ENCODE measurements around the gene SLC6A12. TPM values are rescaled to one million over a fixed set of nuclear protein-coding genes. Genes with fewer than 3 reads are reported as not detected.

The SLC6A12 gene
- total RNA-seq, 1 donor from 2014 or later: not detected

- no peak for TF ChIP-seq CTCF (IDR thresholded peaks at IDR 0.05)
- TF ChIP-seq POLR2A (IDR thresholded peaks at IDR 0.05): no peak
- no peak for TF ChIP-seq POLR2AphosphoS5 (IDR thresholded peaks at IDR 0.05; ENCODE audit: insufficient read depth in 1 of 2, low read depth in 1 of 2)
- DNase-seq (ENCODE audit: extremely low spot score in 2 of 2): no peak
- intact Hi-C loops (cut with DNase I): no loop called here
- H3K27me3 ChIP-seq: no peaks in the 10 kb centered on the region
- H3K27ac ChIP-seq: no peak overlapping the region
- H3K36me3 ChIP-seq: no peaks in the 10 kb centered on the region
- H3K4me3 ChIP-seq: no peak overlapping the region
- H3K9me3 ChIP-seq: no peaks in the 10 kb centered on the region
- H3K4me1 ChIP-seq: peaks cover 9% of the 10 kb centered on the region
These were observed 36.5 kb downstream of the SLC6A12 start for GRCh38 chr12:177336-177979.

GRCh38 chr12:176321-177181, 37.4 kb downstream of the SLC6A12 start:
- H3K27ac ChIP-seq: no peak overlapping the region
- intact Hi-C loops (cut with DNase I): no loop called here
- no peaks in the 10 kb centered on the region for H3K36me3 ChIP-seq
- no peaks in the 10 kb centered on the region for H3K9me3 ChIP-seq
- TF ChIP-seq CTCF (IDR thresholded peaks at IDR 0.05) (no peak), POLR2A (IDR thresholded peaks at IDR 0.05) (no peak), POLR2AphosphoS5 (IDR thresholded peaks at IDR 0.05; ENCODE audit: insufficient read depth in 1 of 2, low read depth in 1 of 2) (no peak)
- no peaks in the 10 kb centered on the region for H3K27me3 ChIP-seq
- DNase-seq (ENCODE audit: extremely low spot score in 2 of 2): no peak
- no peak overlapping the region for H3K4me3 ChIP-seq
- H3K4me1 ChIP-seq: peaks cover 9% of the 10 kb centered on the region

- Histone ChIP-seq H3K27ac (no peak overlapping the region), H3K4me3 (no peak overlapping the region), H3K36me3 (no peaks in the 10 kb centered on the region), H3K9me3 (no peaks in the 10 kb centered on the region), H3K27me3 (no peaks in the 10 kb centered on the region), H3K4me1 (peaks cover 9% of the 10 kb centered on the region)
- no peak for DNase-seq (ENCODE audit: extremely low spot score in 2 of 2)
- TF ChIP-seq POLR2A (IDR thresholded peaks at IDR 0.05): no peak
- intact Hi-C loops (cut with DNase I): no loop called here
These were observed 38.2 kb downstream of the SLC6A12 start for GRCh38 chr12:175759-176158.

GRCh38 chr12:175250-175649, 38.7 kb downstream of the SLC6A12 start:
- Histone ChIP-seq H3K4me3 (no peak overlapping the region), H3K27me3 (no peaks in the 10 kb centered on the region), H3K27ac (no peak overlapping the region), H3K36me3 (no peaks in the 10 kb centered on the region), H3K9me3 (no peaks in the 10 kb centered on the region), H3K4me1 (peaks cover 9% of the 10 kb centered on the region)
- TF ChIP-seq POLR2A (IDR thresholded peaks at IDR 0.05): no peak
- TF ChIP-seq POLR2AphosphoS5 (IDR thresholded peaks at IDR 0.05; ENCODE audit: insufficient read depth in 1 of 2, low read depth in 1 of 2): no peak
- DNase-seq (ENCODE audit: extremely low spot score in 2 of 2): no peak
- intact Hi-C loops (cut with DNase I): no loop called here

GRCh38 chr12:174596-174995, 39.4 kb downstream of the SLC6A12 start:
- no peaks in the 10 kb centered on the region for H3K9me3 ChIP-seq
- H3K27ac ChIP-seq: no peak overlapping the region
- no peak for DNase-seq (ENCODE audit: extremely low spot score in 2 of 2)
- H3K4me3 ChIP-seq: no peak overlapping the region
- H3K27me3 ChIP-seq: no peaks in the 10 kb centered on the region
- TF ChIP-seq CTCF (IDR thresholded peaks at IDR 0.05) (no peak), POLR2A (IDR thresholded peaks at IDR 0.05) (no peak), POLR2AphosphoS5 (IDR thresholded peaks at IDR 0.05; ENCODE audit: insufficient read depth in 1 of 2, low read depth in 1 of 2) (no peak)
- intact Hi-C loops (cut with DNase I): no loop called here
- H3K4me1 ChIP-seq: peaks cover 9% of the 10 kb centered on the region
- H3K36me3 ChIP-seq: no peaks in the 10 kb centered on the region

- DNase-seq (ENCODE audit: extremely low spot score in 2 of 2): no peak
- H3K36me3 ChIP-seq: no peaks in the 10 kb centered on the region
- H3K4me3 ChIP-seq: no peak overlapping the region
- TF ChIP-seq POLR2AphosphoS5 (IDR thresholded peaks at IDR 0.05; ENCODE audit: insufficient read depth in 1 of 2, low read depth in 1 of 2) (no peak), POLR2A (IDR thresholded peaks at IDR 0.05) (no peak), CTCF (IDR thresholded peaks at IDR 0.05) (no peak)
- H3K4me1 ChIP-seq: peaks cover 9% of the 10 kb centered on the region
- H3K27me3 ChIP-seq: no peaks in the 10 kb centered on the region
- H3K27ac ChIP-seq: no peak overlapping the region
- no peaks in the 10 kb centered on the region for H3K9me3 ChIP-seq
- intact Hi-C loops (cut with DNase I): no loop called here
These were observed 39.8 kb downstream of the SLC6A12 start for GRCh38 chr12:174124-174523.

Measured in vagina (tissue), 2 donors.